OCI-LY7 (cell line): ENCODE results near the gene COL23A1. TPM values are rescaled to one million over a fixed set of nuclear protein-coding genes. Genes with fewer than 3 reads are reported as not detected.

Source experiments
- BruUV-seq: library from RNA; stranded (reverse); fragments of 400-500 nt; replicated peaks from 2 replicates; lab custom pipeline; 2021; lab: Mats Ljungman, UMichigan
- CTCF ChIA-PET: fragments of 300-600 bp; sonication (Branson Sonifier 250); formaldehyde crosslinking; loops from one replicate; lab custom pipeline; 2022; ENCODE audit warnings: antibody characterized with exemption; ENCODE audit not compliant: unreplicated experiment; lab: Charles Lee
- POLR2A ChIA-PET: fragments of 300-600 bp; sonication (Branson Sonifier 250); formaldehyde crosslinking; loops from one replicate; lab custom pipeline; 2022; ENCODE audit warnings: antibody characterized with exemption; lab: Charles Lee
- DNase-seq: peaks from one replicate; pipeline ENCODE4 v3.0.0-alpha.2; 2015; ENCODE audit warnings: low spot score
- H2AFZ ChIP-seq: fragments of 200-600 bp; sonication (generic), shearing (Covaris generic); 2 replicates; pipeline ENCODE4 v1.6.1; 2014; ENCODE audit warnings: mild to moderate bottlenecking, antibody characterized with exemption, low read length, moderate library complexity
- H3K27ac ChIP-seq: fragments of 200-600 bp; sonication (generic); 2 replicates; pipeline ENCODE4 v1.5.1; 2014; ENCODE audit warnings: mixed run types, low read depth, mild to moderate bottlenecking, moderate library complexity, low read length, inconsistent platforms; ENCODE audit not compliant: poor library complexity, severe bottlenecking
- H3K36me3 ChIP-seq: fragments of 200-600 bp; sonication (generic); 2 replicates; pipeline ENCODE4 v1.6.1; 2014; ENCODE audit warnings: mild to moderate bottlenecking, antibody characterized with exemption, low read length, moderate library complexity, mixed read lengths; ENCODE audit not compliant: insufficient read depth
- H3K4me1 ChIP-seq: fragments of 200-600 bp; sonication (generic); 2 replicates; pipeline ENCODE4 v1.5.1; 2014; ENCODE audit warnings: mild to moderate bottlenecking, low read length; ENCODE audit not compliant: insufficient read depth, poor library complexity, severe bottlenecking
- H3K4me2 ChIP-seq: fragments of 200-600 bp; sonication (generic); 2 replicates; pipeline ENCODE4 v1.6.1; 2014; ENCODE audit warnings: mild to moderate bottlenecking, low read length
- H3K4me3 ChIP-seq: fragments of 200-600 bp; sonication (generic); 2 replicates; pipeline ENCODE4 v1.5.1; 2014; ENCODE audit warnings: mild to moderate bottlenecking, low read depth, low read length; ENCODE audit not compliant: poor library complexity, severe bottlenecking
- H3K79me2 ChIP-seq: fragments of 200-600 bp; sonication (generic); 2 replicates; pipeline ENCODE4 v1.6.1; 2016; ENCODE audit warnings: low read depth, mild to moderate bottlenecking, low read length, moderate library complexity, mixed read lengths; ENCODE audit not compliant: insufficient read depth
- H3K9me2 ChIP-seq: fragments of 200-600 bp; sonication (generic); 2 replicates; pipeline ENCODE4 v1.6.1; 2016; ENCODE audit warnings: mild to moderate bottlenecking, low read length, mixed read lengths; ENCODE audit not compliant: insufficient read depth
- H3K9me3 ChIP-seq: fragments of 200-600 bp; sonication (generic); 2 replicates; pipeline ENCODE4 v1.6.1; 2014; ENCODE audit warnings: mild to moderate bottlenecking, mixed run types, low read length, mixed read lengths
- H4K20me1 ChIP-seq: fragments of 200-600 bp; sonication (generic); 2 replicates; pipeline ENCODE4 v1.6.1; 2014; ENCODE audit warnings: mild to moderate bottlenecking, antibody characterized with exemption, low read length, moderate library complexity, mixed read lengths; ENCODE audit not compliant: insufficient read depth
- EZH2phosphoT487 ChIP-seq: fragments of 200-600 bp; sonication (generic); IDR thresholded peaks from 2 replicates; pipeline ENCODE4 v1.6.1; 2018; ENCODE audit warnings: low read depth, borderline replicate concordance, mild to moderate bottlenecking, mixed run types, antibody characterized with exemption, low read length, moderate library complexity, mixed read lengths
- intact Hi-C: fragments of 100-400 bp; cut with micrococcal nuclease; formaldehyde crosslinking; loops from one replicate; pipeline ENCODE4 v1.10.0; 2022; ENCODE audit not compliant: unreplicated experiment
- total RNA-seq, 2 experiments: library from RNA; depleted of rRNA in 1 of 2; stranded (reverse); fragments of >200 nt in 1 of 2; shearing (Covaris generic) in 1 of 2; gene quantifications; 2 replicates each; pipeline ENCODE4 v1.2.3, GENCODE V29; 2014 to 2022
- TF ChIP-seq, protein P1 (sequence below): fragments of 200-600 bp; sonication (generic); conservative IDR thresholded peaks from 2 replicates; pipeline ENCODE4 v1.5.1; 2014; ENCODE audit warnings: mild to moderate bottlenecking, antibody characterized with exemption, low read length, moderate library complexity, mixed read lengths

The COL23A1 gene
- total RNA-seq, 2 experiments from 2014 or later, result 0.53 TPM; not detected in 1

DNA sequence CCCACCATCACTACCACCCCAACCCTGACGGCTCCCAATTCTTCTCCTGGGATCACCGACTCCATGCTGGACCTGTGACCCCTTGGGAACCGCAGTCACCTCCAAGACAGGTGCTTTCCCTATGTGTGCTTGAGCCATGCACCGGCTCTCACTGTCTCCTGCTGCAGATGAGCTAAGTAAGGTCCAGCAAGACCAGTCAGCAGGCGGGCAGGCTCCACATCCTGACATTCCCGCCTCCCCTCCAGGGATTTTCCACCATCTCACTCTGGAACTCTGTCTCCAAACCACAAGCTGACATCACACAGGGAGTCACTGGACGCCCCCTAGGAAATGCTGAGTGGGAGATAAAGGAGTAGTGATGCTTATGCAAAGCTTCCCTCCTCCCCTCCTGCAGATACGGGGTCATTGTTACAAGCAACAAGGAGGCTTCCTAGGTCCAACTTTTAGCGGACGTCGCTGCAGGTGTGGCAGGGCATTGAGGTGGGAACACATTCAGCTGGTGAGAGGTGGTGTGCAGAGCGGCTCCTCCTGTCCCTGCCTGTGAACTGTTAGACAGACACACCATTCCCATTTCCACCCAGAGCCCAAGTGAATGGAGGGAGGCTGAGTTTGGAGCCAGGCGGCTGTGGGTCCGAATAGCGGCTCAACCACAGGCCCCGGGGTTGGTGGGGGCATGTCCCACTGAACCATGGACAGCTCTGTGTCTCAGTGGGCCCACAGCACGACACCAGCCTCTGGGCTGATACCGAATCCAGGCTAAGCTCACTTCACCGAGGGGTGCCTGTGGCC, 228.3 kb downstream of the COL23A1 start:
- Histone ChIP-seq H3K79me2 (no peaks in the 10 kb centered on the region), H3K4me2 (no peak overlapping the region), H2AFZ (no peak overlapping the region), H3K36me3 (no peaks in the 10 kb centered on the region), H4K20me1 (no peaks in the 10 kb centered on the region), H3K27ac (no peak overlapping the region), H3K9me2 (no peaks in the 10 kb centered on the region), H3K4me3 (no peak overlapping the region), H3K4me1 (no peaks in the 10 kb centered on the region), H3K9me3 (peaks cover 5% of the 10 kb centered on the region; the same call in 1 of the 2 replicates)
- TF ChIP-seq EZH2phosphoT487, result no peak
- TF ChIP-seq, protein P1, sequence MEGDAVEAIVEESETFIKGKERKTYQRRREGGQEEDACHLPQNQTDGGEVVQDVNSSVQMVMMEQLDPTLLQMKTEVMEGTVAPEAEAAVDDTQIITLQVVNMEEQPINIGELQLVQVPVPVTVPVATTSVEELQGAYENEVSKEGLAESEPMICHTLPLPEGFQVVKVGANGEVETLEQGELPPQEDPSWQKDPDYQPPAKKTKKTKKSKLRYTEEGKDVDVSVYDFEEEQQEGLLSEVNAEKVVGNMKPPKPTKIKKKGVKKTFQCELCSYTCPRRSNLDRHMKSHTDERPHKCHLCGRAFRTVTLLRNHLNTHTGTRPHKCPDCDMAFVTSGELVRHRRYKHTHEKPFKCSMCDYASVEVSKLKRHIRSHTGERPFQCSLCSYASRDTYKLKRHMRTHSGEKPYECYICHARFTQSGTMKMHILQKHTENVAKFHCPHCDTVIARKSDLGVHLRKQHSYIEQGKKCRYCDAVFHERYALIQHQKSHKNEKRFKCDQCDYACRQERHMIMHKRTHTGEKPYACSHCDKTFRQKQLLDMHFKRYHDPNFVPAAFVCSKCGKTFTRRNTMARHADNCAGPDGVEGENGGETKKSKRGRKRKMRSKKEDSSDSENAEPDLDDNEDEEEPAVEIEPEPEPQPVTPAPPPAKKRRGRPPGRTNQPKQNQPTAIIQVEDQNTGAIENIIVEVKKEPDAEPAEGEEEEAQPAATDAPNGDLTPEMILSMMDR, result no peak
- CTCF ChIA-PET, result no interaction called here
- DNase-seq, result no peak
- POLR2A ChIA-PET, result interaction anchor here (0.5 to 0.6 kb wide), 2 partner anchors 51 to 1748 kb away, joined by 3 to 6 read pairs; no protein-coding TSS in a partner anchor
- intact Hi-C loops, result no loop called here
- BruUV-seq, result no TSS peak

DNA sequence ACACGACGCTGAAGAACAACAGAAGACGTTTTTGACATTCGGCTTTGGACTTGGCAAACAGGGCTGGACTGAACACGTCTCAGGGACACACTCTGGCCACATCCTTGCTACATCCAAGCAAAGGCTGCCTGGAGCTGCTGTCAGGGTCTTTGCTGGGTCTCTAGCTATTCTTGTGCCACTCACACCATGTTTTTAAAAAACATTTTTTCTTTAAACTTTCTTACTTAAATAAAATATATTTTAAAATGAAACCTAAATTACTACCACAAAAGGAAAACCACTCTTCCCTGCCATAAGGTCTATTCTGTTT, 229.3 kb downstream of the COL23A1 start:
- Histone ChIP-seq H3K27ac (no peak overlapping the region), H3K4me1 (no peaks in the 10 kb centered on the region), H3K4me3 (no peak overlapping the region), H3K4me2 (no peak overlapping the region), H3K79me2 (no peaks in the 10 kb centered on the region), H2AFZ (no peak overlapping the region), H3K9me2 (no peaks in the 10 kb centered on the region), H3K9me3 (peaks cover 5% of the 10 kb centered on the region; the same call in 1 of the 2 replicates), H3K36me3 (no peaks in the 10 kb centered on the region), H4K20me1 (no peaks in the 10 kb centered on the region)
- BruUV-seq, result no TSS peak
- POLR2A ChIA-PET, result no interaction called here
- intact Hi-C loops, result no loop called here
- CTCF ChIA-PET, result no interaction called here
- no peak for DNase-seq
- TF ChIP-seq, protein P1, result no peak

DNA sequence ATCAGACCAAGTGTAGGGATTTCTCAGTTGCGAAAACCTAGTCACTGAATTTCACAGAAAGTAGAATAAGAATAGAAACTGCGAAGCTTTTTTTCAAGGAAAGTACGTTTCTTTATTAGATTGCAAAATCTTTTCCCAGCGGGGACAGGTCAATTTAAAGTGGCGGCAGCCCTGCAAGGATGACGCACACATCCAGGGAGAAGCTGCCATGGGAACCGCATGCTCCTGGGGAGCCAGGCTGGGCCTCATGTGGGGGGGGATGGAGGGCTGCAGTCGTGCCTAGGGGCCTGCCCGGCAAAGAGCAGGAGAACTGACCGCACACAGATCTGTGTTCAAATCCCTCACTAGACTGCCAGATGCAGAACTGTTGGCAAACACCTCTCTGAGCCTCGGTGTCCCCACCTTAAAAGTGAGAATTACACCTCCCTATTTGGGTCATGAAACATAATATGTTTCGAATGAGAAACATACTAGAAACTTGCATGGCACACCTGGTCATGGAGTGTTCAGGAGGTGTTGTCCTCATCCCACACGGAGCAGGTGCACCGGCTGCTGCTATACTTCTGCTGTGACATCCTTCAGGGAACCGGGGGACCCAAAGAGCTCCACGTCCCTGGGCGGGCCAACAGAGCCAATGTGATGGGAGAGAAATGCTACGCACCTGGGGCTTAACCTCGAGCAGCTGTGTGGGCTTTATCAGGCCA, 229.8 kb downstream of the COL23A1 start:
- ChIA-PET CTCF (no interaction called here), POLR2A (no interaction called here)
- Histone ChIP-seq H3K9me3 (peaks cover 5% of the 10 kb centered on the region; the same call in 1 of the 2 replicates), H4K20me1 (no peaks in the 10 kb centered on the region), H3K4me1 (no peaks in the 10 kb centered on the region), H3K79me2 (no peaks in the 10 kb centered on the region), H3K4me2 (no peak overlapping the region), H2AFZ (no peak overlapping the region), H3K4me3 (no peak overlapping the region), H3K36me3 (no peaks in the 10 kb centered on the region), H3K9me2 (no peaks in the 10 kb centered on the region), H3K27ac (no peak overlapping the region)
- no peak for DNase-seq
- intact Hi-C loops, result no loop called here
- TF ChIP-seq, protein P1, result no peak
- TF ChIP-seq EZH2phosphoT487, result no peak
- no TSS peak for BruUV-seq
